HG02943 (cell line): ENCODE results near the gene MT1B.

Source experiments
- ATAC-seq: cut with Tn5 transposase; IDR thresholded peaks from one replicate; pipeline ENCODE4 v1.9.1; 2021; ENCODE audit warnings: mild to moderate bottlenecking, low read depth, moderate library complexity; ENCODE audit not compliant: unreplicated experiment

MT1B gene

DNA sequence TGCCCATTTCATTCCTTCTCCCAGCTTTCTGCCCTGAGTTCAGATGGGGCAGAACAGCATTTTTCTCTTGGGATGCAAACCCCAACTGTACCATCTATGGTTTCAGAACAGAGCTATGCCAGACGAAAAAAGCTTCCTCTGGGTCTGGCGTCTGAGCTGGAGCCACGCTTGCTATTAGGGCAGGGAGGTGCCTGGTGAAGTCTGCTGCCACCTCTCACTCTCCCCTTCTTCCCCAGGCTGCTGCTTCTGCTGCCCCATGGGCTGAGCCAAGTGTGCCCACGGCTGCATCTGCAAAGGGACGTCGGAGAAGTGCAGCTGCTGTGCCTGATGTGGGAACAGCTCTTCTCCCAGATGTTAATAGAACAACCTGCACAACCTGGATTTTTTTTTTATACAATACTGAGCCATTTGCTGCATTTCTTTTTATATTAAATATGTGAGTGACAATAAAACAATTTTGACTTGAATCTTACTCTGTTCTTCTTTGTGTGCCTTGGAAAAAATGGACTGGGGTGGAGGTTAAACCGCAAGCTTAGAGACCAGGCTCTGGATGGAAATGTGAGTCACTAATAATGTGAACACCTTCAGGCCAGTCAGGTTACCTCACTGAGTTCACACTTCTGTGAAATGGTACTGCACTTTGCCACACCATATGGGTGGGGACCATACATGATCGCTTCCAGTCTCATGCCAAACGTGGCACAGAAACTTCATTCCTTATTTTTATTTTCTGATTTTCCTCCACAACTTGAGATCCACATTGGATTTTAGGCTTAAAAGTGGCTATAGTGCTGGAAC is 14.9 kb upstream of the MT1B start:
- no peak for ATAC-seq

DNA sequence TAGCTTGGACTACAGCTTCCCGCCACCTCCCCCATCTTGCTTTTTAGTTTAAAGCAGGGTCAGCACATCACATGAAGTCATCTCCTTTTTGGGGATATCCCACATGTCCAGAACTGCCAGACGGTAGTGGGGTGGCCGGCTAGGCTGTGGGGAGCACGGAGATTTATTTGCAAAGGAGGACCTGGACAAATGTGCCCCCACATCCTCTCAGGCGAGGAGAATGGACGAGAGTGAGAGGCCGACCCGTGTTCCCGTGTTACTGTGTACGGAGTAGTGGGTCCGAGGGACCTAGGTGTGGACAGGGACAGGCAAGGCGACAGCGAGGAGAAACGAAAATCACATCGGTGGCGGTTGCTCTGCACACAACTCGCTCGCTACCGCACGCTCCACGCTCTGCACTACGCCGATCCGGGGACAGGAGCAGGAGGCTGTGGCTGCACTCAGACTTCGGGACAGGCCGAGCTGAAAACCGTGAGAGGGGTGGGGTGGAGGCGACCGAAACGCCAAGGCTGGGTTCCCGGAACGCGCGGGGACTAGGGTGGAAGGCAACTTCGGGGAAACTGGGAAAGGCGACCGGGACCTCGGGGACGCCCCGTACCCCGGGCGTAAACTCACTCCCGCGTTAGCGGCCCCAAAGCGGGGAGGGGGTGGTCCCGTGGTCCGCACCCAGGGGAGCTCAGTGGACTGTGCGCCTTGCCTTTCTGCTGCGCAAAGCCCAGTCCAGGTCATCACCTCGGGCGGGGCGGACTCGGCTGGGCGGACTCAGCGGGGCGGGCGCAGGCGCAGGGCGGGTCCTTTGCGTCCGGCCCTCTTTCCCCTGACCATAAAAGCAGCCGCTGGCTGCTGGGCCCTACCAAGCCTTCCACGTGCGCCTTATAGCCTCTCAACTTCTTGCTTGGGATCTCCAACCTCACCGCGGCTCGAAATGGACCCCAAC is 13.6 kb upstream of the MT1B start, which contains the start of gene MT1A:
TSS of gene MT1A (plus strand) at position 853 of the 937 bp plus-strand sequence. CDS start at position 926, 73 bp downstream.
- ATAC-seq: no peak

DNA sequence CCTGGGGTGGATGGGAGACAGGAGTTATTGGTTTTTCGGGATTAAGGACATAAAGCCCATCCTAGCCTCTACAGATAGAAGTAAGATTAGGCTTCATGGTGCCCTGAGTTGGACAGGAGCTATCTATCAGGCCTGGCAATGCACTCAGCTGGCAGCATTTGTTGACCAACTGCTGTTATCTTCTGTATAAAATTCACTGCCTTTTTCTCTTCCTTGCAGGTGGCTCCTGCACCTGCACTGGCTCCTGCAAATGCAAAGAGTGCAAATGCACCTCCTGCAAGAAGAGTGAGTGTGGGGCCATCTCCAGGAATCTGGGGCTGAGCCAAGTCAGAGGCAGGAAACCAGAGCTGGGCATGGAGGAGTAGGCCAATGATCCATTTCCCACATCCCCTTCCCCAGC is 12.6 kb upstream of the MT1B start:
- ATAC-seq: no peak

DNA sequence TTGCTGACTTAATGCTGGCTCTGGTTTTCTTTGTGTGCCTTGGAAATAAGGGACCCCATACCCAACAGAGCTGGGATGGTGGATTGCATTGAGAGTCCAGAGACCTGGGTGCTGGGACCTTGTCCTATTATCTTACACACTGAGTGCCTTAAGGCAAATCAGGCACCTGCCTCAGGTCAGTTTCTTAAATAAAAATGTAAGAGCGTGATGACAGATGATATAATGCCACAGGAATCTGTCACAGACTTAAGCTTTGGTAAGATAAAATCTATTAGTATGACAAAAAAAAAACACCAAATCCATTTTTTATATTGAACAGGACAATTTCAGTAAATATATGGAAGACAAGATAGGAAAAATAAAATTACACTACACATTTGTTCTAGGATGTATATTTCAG is 11.6 kb upstream of the MT1B start:
- no peak for ATAC-seq

DNA sequence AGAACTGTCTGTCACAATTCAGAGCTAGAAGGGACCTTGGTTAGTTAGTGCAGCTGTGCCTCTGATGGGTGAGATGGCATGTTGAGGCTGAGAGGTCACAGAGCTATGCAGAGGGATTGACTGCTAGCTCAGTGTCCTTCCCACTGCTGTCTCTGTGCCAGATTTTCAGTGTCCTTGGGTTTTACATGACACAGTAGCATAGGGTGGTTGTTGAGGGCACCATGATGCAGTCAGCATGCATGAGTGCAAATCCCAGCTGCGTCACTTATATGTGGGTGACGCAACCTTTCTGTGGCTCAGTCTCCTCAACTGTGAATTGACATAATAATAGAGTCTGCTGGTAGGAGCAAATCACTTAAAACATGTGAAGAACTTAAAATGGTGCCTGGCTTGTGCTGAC is 10.5 kb upstream of the MT1B start:
- ATAC-seq: no peak

DNA sequence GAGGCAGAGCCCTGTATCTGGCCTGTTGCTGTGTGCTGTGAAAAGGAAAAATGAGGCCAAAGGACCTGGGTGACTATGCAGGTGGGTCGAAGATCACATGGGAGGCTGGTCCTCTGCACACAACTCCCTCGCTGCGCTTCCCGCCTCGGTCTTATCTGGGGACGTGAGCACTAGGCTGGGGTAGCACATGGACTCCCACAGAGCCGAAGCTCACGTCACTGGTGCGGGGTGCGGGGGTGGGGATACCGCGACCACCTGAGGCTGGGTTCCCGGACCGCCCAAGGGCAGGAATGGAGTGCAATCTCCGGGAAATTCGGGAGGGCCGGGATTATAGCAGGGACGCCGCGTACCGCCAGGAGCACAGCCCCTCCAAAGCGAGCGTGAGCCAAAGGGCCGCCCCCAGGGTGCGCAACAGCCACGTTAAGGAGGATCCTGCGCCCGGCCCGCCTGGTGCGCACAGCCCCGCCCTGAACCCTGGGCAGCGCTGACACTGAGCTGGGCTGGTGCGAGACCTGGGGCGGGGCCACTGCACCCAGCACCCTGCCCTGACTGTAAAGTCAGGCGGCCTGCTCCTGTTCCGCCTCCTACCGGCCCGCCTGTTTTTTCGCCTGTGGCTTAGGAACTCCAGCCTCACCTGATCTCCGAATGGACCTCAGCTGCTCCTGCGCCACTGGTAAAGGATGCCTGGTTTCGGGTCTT is 8.5 kb upstream of the MT1B start:
- no peak for ATAC-seq

DNA sequence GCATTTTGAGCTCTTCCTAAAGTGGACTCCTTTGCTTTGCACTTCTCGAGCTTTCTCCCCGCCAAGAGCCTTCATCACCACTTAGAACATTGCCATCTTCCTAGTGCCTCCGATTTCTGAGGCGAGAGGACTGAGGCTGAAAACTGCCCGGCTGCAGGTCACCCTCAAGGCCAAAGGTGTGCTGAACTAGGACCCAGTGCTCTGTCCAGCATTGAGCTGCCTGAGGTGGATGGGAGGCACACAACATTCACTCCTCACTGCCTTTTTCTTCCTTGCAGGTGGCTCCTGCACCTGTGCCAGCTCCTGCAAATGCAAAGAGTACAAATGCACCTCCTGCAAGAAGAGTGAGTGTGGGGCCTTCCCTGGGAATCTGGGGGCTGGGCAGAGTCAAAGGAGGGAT is 7.9 kb upstream of the MT1B start:
- ATAC-seq: no peak

DNA sequence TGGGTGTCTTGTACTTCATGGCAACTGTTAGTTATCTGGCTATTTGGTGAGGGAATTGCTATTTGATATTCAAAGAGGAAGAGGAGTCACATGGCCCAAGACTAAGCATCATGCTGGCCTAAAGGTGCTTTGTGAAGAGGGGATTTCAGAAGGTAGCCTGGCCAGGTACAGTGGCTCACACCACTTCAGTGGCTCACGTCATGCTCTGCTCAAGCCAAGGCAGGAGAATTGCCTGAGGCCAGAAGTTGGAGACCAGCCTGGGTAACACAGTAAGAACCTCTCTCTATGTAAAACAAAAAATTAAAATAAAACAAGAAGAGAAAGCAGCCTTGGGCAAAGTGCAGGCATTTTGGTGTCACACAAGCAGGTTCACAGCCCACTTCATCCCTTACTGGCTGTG is 6.4 kb upstream of the MT1B start:
- no peak for ATAC-seq

DNA sequence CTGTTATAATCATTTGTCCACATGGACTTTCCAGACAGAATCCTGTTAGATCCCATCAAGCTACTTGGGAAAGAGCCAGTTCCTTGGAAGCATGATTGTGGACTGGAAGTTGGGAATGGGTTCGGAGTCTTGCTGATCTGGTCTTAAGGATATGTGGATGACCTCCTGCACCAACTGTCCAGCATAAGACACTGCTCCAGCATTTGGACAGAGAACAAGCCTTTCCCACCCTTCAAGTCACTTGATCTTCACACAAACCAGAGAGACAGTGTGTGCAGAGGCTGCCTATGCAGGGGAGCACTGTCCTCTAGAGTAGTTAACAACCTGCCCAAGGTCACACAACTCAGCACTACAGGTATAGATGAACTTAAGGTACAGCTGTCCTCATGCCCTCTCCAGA is 5.8 kb upstream of the MT1B start:
- ATAC-seq: no peak

DNA sequence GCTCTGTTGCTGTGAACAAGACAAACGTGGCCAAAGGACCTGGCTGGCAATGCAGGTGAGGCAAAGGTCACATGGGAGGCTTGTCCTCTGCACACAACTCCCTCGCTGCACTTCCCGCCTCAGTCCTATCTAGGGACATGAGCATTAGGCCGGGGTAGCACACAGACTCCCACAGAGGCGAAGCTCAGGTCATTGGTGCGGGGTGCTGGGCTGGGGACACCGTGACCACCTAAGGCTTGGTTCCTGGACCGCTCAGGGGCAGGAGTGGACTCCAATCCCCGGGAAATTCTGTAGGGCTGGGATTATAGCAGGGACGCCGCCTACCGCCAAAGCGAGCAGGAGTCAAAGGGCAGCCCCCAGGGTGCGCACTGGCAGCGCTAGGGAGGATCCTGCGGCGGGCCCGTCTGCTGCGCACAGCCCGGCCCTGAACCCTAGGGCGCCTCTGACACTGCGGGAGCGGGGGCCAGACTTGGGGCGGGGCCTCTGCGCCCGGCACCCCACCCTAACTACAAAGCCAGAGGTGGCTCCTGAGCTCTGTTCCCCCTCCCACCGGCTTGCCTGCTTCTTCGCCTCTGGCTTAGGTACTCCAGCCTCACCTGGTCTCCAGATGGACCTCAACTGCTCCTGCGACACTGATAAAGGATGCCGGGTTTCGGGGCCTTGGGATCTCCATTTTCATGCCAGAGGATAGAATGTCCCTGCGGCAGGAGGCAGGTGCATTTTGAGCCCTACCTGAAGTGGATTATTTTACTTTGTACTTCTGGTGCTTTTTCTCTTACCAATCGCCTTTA is 3.9 kb upstream of the MT1B start:
- ATAC-seq: no peak

DNA sequence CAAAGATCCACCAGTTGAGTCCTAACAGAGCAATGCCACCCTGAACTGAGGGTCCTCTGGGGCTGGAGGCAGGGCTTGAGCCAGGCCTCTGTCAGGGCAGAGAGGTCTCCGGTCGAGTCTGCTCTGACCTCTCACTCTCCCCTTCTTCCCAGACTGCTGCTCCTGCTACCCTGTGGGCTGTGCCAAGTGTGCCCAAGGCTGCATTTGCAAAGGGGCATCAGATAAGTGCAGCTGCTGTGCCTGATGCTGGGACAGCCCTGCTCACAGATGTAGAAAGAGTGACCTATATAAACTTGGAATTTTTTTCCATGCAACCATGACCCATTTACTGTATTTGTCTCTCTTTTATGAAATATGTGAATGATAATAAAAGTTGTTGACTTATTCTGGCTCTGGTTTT is 2.4 kb upstream of the MT1B start:
- no peak for ATAC-seq

DNA sequence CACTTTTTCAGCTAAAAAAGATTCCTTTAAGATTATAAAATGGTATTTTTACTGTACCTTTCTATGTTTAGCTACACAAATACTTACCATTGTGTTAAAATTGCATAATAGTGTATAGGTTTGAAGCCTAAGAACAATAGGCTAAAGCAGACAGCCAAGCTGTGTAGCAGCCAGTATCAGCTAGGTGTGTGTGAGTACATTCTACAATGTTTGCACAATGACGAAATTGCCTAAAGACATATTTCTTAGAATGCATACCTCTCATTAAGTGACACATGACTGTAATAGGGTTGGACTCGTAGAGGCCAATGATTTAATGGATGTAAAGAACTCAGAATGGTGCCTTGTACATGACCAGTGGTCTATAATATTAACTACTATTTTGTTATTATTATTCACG is 1.9 kb upstream of the MT1B start:
- no peak for ATAC-seq

DNA sequence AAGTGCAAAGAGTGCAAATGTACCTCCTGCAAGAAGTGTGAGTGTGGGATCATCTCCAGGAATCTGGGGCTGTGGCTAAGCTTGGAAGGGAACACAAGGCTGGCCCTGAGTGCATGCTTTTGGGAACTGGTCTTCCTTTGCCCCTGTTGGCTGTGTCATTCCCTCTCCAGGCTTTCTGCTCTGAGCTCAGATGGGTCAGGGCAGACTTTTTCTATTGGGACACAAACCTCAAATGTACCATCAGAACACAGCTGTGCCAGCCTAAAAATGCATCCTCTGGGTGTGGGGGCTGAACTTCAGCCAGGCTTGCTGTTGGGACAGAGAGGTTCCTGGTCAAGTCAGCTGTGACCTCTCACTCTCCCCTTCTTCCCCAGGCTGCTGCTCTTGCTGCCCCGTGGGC is 914 bp downstream of the MT1B start:
- no peak for ATAC-seq

DNA sequence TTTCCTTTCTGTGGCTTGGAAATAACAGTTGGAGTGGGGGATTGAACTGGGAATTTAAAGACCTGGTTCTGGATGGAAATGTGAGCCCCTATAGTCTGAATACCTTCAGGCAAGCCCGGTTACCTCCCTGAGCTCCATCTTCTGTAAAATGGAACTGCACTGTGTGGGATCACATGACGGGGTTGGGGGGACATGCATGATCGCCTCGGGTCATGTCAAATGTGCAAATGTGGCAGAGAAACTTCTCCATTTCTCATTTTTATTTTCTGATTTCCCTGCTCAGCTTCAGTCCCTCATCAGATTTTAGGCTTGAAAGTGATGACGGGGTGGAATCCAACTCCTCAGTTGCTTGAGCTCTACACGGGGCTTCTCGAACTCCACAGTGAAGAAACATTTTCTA is 1.5 kb downstream of the MT1B start:
- ATAC-seq: no peak

DNA sequence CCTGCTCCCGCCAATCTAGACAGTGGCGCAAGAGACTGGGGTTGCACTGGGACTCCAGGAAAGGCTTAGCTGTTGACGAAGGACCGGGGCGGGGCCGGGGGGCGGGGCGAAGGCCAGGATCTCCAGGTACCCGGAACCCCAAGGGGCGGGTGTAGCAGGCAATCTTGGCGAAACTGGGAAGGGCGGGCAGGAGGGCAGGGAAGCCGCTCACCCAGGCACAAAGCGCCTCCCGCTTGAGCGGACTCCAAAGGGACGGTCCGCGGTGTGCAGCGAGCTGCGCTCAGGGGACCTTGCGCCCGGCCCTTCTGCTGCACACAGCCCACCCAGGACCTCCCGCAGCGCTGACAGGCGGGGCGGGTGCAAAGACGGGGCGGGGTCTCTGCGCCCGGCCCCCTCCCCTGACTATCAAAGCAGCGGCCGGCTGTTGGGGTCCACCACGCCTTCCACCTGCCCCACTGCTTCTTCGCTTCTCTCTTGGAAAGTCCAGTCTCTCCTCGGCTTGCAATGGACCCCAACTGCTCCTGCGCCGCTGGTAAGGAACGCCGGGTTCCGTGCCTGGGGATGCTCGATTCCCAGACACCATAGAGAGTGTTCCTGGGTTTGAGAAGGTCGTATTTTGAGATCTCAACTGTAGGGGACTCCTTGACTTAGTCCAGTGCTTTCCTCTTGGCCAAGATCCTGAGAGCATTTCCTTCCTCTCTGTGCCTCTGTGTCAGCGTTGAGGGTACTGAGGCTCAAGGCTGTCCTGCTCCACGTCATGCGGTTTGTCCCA is 6.1 kb downstream of the MT1B start, which contains the start of gene MT1F:
TSS of gene MT1F (plus strand) at position 405 of the 772 bp plus-strand sequence. CDS start at position 505, 100 bp downstream.
- ATAC-seq: no peak

DNA sequence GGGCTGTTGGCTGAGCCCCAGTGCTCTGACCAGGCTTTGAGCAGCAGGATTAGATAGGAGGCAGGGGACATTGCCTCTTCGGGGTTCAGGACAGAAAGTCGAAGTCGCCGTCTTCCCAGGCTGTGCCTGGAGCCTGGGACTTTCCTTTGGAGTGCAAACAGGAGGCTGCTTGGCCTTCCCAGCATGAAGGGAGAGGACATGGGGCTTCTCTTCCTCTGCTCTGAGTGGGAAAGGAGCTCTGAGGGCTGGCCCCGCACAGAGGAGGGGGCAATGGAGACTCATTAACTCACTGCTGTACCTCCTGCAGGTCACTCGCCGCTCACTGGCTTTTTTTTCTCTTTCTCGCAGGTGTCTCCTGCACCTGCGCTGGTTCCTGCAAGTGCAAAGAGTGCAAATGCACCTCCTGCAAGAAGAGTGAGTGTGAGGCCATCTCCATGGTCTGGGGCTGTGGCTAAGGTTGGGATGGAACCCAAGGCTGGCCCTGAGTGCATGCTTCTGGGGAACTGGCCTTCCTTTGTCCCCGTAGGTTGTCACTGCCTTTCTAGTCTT is 6.7 kb downstream of the MT1B start:
- no peak for ATAC-seq

DNA sequence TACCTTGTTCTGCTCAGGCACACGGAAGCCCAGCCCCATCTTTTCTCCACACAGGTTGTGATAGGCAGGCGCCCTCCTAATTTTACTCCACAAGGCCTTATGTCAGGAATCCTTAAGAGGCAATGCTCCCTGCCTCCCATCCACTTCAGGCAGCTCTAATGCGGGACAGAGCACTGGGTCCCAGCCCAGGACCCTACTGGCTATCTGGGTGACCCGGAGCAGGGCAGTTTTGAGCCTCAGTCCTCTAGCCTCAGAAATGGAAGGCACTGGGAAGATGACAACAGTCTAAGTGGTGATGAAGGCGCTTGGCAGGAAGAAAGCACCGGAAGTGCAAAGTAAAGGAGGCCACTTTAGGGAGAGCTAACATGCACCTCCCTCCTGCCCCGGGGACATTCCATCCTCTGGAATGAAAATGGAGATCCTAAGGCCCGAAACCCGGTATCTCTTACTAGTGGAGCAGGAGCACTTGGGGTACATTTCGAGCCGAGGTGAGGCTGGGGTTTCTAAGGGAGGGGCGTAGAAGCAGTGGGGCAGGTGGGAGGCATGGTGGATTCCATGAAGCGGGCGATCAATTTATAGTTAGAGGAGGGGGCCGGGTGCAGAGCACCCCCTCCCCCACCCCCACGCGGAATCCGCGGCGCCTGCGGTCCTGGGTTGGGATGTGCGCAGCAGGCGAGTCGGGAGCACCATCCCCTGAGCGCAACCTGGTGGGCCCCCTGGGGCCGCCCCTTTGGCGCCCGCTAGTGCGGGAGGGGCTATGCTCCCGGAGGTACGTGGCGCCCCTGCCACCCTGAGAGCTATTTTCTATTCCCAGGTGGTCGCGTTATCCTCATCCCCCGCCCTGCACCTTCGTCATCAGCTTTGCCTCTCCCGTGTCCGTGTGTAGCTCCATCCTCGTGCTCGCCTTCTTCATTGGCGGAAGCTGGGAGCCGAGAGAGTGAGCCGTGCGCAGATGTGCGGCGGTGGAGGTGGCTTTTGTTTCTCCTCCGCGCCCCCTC is 11.0 kb downstream of the MT1B start:
- ATAC-seq: no peak

DNA sequence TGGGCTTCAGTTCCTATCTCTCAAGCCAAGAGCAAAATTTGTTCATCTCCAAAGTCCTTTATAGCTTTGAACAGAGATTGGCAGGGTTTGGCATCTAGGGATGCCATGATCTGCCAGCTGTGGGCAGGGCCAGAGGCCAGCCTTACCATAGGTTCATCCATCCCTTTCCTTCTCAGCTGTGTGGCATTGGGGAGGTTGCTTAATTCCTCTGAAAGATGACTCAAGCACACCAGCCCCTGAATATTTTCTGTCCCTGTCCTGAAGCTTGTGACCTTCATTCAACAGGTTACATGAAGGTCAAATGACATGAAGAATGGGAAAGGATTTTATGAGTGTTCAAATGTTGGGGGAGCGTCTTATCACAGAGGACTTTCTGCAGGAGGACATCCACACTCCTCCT is 12.8 kb downstream of the MT1B start:
- no peak for ATAC-seq
